NCI-H2107 (cell line): ENCODE results near the gene OTX1.
"Not testable (repeated sequence)": the region's sequence is repeated elsewhere in the genome, so short reads cannot be mapped to it uniquely, and the experiment has no call there.

Source experiments
- DNase-seq: peaks from one replicate; lab custom pipeline; 2025; lab: John Stamatoyannopoulos, UW

The OTX1 gene

DNA sequence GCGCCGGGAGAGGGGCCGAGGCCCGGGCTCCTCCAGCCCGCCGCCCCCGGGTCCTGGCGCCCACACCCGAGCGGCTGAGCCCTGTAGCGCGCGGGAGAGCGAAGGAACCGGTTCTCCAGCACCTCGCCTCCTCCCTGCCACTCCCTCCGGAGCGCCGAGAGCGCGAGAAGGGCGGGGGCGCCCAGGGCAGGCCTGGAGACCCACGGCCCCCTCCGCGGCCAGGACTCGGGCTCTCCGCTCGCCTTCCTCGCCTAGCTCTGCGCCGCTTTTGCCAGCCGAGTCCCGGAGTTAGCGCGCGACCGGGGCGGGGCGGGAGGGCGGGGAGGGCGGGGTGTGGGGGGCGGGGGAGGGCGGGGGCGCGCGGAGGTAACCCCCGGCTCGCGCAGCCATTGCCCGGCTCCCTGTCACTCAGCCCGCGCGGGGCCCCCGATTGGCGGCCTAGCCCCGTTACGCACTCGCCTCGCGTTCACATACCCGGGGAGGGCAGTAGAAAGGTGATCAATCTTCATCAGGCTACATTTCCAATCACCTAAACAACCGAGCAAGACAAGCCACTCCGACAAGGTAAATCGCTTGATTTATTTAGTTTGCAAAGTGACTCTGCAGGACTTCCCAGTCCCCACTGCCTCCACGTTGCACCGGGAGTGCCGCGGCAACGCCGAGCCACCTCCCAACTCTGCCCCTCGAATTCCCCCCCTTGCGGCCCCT is at the start of gene OTX1:
Gene OTX1, plus strand, starts transcription at position 497 of the 708 bp plus-strand sequence. CDS start 2,161 bp downstream, outside the sequence.
- peak; percentile 62 for DNase-seq

DNA sequence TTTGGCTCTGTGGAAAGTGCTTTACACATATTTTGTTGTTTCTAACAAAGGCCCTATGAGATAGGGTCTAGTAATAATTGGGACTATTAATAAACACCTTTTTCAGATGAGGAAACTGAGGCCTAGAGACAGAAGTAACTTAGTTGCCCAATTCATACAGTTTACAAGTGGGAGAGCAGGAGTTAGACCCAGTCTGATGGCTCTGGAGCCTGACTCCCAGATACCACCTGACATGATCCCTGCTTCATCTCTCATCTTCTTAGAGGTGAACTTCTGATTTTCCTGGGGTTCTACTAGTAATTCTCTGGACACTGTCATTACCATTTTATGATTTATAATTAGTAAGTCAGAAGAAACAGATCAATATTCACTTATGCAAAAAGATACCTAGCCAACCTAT is 49.1 kb upstream of the OTX1 start:
- DNase-seq, result no peak

DNA sequence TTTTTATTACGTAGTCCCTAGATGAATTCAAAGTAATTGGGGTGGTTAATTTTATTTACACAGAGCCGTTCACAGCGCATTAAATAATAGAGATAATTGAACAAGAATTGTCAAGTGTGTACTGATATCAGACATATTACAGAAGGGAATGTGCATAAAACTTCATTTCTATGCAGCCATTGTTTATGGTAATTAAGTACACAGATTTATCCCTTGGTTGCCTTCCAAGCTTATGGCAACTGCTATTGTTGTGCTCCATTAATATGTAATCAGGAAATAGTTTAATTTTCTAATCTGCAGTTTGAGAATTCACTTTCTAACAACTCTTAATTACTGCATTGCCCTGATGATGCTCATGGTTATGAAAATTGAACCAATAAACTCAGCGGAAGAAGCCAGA is 47.3 kb upstream of the OTX1 start:
- DNase-seq, result no peak

DNA sequence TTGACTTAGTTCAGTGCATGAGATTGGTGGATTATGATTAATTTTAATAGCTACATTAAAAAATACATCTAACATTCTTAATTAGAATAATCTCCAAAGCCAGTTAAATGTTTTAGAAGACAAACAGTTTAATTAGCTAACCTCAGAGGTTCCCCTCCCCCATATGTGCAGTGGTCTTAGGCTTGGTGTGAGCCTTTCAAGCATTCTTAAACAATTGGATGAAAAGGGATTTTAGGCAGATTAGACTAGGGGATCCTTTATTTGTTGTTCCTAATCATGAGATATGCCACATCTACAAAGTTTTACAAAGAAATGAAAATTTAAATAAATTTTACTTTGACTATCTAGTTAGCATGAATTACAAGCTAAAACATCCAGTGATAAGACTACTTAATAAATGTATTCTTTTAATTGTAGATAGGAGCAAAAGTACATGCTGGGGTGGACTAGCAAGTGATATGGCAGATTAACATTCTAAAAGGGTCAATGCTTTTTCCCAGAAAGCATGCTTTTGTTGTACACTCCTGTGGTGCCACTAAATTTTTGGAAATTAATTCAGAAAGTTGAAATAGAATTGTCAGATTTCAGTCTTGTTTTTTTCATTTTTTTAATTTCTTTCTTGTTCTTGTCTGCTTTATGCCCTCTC is 42.7 kb upstream of the OTX1 start:
- DNase-seq, result no peak

DNA sequence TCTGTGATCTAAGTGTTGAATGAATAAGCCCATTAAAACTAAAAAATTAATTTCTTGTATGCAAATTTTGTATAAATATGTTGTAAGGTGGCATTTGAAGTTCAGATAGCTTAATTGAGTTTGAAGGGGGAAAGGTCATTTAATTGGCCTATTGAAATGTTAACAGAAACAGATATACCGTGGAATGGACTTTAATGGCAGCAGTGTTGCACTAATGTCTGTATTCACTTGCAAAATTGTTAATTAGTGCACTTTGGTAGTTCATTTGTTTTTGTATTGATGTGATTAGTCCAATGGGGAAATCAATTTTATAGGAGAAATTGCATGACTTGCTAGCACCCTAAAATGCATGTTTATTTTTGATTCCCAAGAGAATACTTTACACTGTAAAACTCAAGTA is 41.8 kb upstream of the OTX1 start:
- no peak for DNase-seq

DNA sequence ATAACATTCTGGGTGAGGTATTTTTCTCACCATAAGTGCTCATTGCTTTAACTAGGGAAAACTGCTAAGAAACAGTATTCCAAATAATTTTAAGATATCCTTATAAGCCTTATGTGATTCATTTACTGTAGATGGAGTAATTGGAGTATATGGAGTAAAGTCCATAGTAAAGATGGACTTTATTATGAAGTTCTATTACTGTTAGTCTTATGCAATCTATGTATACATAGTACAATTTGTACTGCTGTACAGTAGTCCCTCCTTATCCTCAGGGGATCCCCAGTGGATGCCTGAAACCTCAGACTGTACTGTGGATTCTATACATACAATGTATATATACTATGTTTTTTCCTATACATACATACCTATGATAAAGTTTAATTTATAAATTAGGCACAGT is 41.1 kb upstream of the OTX1 start:
- no peak for DNase-seq

DNA sequence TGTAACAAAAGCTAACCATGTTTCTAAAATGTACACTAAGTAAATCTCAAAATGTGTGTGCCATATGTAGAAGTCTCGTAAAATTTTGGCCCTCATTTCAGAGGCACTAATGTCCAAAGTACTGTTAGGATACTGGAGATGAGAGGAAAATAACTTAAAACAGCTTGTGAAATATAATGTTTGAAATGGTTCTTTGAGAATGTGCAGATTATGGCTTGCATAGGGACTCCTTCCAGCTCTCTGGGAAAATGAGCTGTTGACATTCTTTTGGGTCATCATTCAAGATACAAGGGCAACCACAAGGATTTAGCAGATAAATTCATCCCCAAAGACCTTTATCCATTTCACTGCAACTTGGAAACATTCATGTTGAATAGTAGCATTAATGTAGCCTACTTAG is 38.1 kb upstream of the OTX1 start:
- DNase-seq, result no peak

DNA sequence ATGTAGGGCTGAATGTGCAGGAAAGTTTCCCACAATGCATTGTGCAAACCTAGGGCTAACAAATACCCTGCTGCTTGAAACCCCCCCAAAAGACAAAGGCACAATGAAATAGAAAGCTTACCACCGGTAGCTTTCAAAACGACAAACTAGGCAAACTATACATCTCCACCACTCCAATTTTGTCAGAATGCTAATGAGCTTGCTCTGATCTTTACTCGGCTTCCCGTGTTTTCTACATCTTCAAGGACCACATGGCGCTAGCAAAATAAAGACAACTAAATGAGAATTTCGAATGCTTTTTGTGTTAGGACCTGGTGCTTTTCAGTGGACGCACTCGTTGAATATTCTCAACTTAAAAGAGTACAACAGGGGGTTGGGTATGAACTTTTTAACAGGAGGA is 37.2 kb upstream of the OTX1 start:
- DNase-seq, result no peak

DNA sequence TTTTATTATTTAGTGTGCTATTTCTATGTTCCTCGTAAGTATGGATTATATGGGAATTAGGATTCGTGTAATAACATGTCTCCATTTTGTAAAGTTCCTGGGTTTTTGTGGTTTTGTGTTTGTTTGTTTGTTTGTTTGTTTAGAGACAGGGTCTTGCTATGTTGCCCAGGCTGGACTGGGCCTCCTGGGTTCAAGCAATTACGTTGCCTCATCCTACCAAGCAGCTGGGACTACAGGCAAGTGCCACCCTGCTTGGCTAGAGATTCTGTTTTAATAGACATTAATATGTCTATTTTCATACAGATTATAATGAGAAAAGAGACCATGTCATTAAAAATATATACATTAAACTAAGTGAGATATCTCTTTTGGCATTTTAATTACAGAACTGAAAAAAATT is 35.2 kb upstream of the OTX1 start:
- no peak for DNase-seq

DNA sequence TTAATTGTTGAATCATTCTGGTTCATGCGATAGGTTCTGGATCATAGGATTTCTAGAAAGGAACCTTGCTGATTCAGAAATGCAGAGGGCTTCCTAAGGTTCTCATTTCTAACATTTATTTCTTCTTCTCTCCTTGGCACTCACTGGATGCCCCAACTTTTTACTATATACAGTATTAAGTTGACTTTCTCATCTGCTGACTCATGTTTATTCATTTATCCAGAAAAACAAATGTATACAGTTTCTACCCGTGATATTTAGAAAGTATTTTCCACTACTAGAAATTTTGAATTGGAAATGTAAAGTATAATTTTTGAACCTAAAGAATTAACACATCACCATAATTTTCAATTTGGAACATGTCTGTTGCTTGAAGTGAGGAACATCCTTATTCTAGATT is 32.2 kb upstream of the OTX1 start:
- no peak for DNase-seq

DNA sequence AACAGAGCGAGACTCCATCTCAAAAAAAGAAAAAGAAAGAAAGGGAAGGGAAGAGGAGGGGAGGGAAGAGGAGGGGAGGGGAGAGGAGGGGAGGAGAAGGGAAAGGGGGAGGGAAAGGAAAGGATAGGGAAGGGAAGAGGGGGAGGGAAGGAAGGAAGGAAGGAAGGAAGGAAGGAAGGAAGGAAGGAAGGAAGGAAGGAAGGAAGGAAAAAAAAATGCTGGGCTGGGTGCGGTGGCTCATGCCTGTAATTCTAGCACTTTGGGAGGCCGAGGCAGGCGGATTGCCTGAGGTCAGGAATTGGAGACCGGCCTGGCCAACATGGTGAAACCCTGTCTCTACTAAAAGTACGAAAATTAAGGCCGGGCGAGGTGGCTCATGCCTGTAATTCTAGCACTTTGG is 30.9 kb upstream of the OTX1 start:
- DNase-seq, result not testable (repeated sequence)

DNA sequence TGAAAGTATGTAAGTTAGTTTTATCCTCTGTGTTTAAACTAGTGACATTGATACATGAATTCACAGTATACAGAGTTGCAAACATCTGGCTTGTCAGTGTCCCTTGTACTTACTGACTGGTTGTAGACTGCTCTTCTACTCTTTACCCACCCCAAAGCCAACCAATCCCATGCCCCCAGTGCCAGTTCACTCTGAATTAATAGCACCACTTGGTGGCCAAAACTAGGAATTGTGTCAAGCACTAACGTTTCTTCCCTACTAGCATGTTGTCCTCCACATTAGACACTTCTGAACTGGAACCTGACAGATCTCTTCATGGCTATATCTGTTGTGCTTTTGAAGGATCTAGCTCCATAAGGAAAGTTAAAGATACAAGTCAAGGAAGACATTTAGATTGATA is 27.2 kb upstream of the OTX1 start:
- DNase-seq, result no peak

DNA sequence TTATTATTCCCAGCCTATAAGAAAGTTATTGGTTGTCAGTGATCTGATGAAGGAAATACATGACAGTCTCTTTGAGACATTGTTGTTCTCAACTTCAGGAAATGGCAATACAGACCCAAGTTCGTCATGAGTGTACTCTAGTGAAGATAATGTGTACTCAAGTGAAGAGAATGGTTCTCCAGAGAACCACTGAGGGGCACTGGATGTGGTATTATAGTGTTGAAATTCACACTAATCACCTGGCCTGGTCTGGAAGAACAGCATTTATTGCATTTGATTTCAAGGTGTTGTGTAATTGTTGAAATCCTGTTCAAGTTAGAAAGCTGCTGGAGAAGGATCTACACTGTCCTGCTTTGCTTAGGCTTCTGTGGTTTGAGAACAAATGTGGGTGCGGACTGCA is 23.4 kb upstream of the OTX1 start:
- no peak for DNase-seq

DNA sequence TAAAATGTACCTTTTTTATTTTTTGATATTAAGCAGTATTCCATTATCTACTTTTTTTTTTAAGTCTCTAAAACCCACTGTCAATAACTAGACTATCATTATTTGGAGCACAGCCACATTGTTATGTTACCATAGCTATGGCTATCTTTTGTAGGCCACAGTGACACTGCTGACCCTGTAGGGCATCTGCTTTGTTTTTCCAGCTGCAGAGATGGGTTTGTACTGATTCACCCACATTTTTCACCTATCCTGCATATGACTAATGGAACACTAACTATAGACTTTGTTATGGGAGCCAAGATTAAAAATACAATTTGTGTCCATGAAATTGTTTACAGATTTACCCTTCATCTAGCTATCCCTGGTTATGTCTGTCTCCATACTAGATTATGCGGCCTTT is 21.6 kb upstream of the OTX1 start:
- no peak for DNase-seq

DNA sequence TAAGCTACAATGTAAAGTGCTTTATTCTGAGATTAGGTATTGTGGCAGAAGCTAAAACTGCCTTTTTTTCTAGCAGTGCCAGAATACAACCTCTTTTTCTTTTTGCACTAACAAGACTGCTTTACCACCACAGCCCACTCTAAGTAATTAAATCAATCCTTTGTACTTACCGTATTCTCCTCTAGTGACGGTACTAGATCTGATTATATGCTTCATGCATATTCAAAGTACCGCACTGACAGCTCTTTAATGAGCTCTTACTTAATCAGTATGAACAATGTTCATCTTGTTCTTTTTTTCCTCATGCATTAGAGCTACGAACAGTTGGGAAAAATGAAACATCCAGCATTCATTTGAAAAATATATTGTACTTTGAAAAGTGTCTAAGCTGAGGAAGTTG is 16.1 kb upstream of the OTX1 start:
- DNase-seq, result no peak

DNA sequence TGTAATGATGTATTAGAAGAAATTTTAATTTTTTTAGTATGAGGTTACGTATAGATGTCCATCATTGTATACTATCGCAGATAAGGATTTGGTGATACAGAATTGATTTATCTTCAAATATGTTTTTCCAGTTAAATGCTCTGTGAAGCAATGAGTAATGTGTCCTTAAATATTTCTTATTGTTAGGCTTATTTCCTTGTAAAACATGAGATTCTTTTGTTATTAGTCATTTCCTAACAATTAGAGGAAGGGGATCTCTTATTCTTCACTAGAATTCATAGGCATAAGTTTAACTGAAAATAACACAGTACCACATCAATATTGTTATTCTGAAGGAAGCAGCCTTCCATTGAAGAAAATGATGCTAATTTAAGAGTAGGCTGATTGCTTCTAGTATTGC is 15.5 kb upstream of the OTX1 start:
- DNase-seq, result no peak

DNA sequence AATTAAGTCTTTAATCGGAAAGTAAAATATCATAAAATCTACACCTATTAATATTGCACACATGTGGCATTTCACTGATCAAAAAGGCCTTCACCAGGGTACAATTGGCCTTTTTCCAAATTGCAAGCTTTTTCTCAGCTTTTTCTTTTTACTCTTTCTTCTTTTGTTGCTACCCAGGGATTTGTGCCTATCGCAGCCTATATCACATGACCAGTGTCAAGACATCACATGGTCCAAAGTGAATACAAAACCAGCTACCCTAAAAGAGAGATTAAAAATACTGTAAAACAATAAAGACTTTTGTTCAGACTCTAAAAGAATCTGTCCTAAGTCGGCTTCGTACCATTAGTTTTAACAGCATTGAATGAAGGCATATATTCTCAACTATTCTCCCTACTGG is 15.0 kb upstream of the OTX1 start:
- DNase-seq, result no peak

DNA sequence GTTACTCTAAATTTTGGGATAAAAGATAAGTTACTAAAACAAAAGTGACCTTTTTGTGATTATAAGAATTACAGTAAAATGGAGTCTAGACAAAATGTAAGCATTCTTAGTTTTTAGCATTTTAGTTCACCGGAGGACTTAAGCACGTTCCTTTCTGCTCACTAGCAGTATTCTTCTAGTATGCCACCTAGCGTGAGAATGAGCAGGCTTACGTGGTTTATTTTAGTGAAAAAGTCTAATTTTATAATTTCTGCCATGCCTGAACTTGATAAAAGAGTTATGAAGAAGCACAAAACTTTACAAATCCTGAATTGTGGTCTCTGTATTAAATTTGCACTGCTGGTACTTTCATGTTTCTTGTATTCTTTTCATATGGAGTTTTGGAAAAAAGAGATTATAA is 12.6 kb upstream of the OTX1 start:
- DNase-seq, result no peak

DNA sequence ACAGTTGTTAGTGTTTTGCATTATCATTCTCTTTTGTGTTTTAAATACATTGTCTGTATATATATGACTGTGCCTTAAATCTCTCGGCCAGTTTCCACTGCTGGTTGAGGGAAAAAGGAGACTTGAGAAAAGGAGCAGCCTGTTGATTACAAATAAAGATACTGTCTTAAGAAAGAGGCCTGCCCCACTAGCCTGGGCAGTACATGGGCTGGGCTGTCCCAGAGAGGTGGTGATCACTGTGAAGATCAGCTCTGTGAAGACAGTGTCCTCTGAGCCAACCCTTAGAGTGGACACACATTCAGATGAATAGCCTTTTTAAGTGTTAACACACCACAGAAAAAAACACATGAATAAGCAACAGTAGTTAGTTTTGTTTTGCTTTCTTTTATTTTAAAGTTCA is 10.0 kb upstream of the OTX1 start:
- no peak for DNase-seq

DNA sequence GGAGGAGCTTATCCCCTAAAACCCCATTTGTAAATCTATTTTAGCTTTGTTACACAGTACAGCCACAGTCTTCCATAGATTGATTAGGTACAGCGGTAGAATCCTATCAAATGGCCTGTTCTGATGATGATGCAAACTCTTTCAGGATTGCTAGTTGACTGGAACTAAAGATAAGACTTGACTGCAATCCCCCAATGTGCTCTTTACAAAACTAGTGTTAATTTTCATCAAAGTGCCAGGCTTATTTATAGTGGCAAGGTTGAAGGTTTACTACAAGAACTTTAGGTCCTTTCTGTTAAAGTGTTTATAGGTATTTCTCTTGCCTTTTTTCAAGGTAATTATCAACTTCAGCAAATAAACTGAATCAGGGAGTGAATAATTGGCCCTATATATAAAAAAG is 9.0 kb upstream of the OTX1 start:
- DNase-seq, result no peak

DNA sequence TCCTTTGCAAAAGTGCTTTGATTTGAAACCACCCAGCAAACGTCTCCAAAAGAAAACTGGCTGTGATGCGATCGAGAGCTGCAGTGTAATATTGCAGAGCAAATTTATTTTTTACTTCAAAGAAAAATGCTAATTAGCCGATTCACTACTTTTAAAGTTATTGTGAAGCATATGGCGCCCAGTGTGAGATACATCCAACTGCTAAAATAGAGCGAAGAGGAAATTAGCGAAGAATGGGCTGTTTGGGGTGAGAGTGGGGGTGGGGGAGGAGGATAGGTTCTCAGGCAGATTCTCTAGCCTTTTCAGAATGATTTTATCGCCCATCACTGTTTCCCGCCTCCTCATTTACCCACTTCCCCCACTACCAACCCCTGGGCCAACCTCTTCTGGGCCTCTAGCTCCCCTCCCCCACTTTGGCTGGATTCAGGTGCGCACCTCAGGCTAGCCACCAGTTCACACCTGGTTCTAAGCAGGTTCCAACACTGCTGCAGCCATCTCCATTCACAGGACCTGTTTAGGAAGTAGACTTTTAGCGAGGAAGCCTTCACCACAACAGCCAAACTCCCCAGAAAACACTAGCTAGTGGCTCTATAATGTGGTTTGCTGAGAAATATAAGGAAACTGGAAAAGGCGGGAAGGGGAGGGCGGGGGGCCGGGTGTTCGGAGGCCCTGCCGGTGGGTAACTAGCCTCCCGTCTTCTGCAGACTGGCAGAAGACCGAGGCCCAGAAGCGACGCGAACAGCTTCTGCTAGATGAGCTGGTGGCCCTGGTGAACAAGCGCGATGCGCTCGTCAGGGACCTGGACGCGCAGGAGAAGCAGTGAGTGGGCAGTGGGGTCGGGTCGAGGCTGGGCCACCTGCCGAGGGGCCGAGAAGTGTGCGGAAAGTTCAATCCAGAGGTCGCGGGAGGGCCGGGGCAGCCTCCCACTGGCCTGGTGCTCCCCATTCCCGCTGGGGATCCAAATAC is 6.0 kb upstream of the OTX1 start:
- DNase-seq, result no peak

DNA sequence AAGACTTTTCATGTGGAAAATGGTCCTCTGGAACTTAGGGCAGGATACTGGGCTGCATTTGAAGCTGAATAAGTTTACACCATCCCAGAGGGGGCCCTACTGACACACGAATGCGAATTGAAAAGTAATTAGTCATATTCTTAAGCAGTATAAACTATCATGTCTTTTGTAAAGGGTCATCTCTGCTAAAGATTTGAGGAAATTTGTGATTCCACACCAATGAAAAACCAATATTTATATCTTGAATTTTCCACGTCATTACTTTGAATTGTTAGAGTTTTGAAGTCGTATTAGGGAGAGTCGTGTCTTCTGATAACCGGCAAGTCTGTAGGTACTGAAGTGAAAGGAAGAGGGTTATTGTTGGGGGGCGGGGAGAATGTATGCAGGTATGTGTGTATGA is 4.1 kb upstream of the OTX1 start:
- DNase-seq, result no peak

DNA sequence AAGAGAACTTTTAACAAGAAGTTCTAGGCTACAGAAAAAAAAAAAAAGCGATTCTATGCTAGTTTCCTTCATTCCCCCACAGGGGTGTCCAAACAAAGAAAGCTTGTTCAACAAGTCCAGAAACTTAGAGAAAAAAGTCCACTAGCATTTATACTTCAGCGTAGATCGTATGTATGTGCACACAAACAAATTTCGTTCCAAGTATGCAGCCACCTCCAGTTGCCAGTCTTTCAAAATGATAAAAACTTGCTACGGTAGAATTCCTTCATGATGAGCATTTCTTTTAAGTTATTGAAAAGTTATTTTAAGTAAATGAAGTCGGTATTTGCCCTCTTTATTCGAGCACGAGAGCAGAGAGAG is 3.7 kb upstream of the OTX1 start:
- DNase-seq, result no peak
